LNCAP (cell line): ENCODE measurements around the gene EPS8.

Experiments used
- TF ChIP-seq, protein P1 (sequence below): fragments of 450-650 bp; IDR thresholded peaks from 2 replicates; pipeline ENCODE4 v1.5.1; 2017; ENCODE audit warnings: mild to moderate bottlenecking

The EPS8 gene

DNA sequence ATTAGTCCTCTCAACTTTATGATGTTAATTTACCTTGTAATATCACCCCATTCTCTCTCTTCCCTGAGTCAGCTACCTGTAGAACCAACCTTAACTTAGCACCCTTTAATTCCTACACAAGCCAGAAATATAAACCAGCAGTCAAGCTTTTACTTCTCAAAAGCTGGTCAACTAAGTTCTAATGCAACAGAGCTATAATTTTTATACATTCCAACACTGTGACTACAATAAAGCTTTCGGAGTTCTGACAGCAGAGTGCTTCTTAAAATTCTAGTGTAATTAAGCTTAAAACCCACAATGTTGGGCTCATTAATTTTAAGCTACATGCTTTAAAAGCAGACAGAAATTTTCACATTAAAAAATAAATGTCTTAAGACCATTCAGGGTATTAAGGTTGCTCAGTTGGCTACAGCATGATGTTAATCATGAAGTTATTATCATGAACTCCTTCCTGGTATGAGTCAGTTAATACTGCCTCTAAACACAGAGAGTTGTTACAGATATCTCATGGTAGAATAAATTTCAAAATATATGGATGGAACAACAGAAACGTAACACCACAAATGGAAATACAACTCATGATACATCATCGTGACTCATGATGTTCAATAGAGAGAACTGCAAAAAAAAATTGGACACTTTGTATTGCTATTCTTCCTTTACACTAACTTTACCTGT is 126.7 kb downstream of the EPS8 start:
- TF ChIP-seq, protein P1, sequence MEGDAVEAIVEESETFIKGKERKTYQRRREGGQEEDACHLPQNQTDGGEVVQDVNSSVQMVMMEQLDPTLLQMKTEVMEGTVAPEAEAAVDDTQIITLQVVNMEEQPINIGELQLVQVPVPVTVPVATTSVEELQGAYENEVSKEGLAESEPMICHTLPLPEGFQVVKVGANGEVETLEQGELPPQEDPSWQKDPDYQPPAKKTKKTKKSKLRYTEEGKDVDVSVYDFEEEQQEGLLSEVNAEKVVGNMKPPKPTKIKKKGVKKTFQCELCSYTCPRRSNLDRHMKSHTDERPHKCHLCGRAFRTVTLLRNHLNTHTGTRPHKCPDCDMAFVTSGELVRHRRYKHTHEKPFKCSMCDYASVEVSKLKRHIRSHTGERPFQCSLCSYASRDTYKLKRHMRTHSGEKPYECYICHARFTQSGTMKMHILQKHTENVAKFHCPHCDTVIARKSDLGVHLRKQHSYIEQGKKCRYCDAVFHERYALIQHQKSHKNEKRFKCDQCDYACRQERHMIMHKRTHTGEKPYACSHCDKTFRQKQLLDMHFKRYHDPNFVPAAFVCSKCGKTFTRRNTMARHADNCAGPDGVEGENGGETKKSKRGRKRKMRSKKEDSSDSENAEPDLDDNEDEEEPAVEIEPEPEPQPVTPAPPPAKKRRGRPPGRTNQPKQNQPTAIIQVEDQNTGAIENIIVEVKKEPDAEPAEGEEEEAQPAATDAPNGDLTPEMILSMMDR, result no peak

DNA sequence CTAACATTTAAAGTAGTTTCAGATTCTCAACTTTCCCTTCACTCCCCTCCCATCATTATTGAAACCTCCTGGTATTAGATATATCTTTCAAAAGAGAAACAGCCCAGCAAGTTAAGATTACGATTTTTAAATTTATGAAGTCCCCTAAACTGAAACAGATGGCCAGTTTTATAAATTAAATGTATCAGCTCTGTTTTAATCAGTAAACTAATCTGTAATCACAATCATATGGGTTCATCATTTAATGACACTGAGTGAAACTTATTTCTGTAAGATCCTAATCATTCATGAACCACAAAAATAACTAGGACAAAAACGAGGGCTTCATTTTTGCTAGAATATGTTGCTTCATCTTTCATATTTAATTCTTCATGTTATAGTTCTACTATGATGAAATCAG is 137.8 kb downstream of the EPS8 start:
- TF ChIP-seq, protein P1, result no peak

DNA sequence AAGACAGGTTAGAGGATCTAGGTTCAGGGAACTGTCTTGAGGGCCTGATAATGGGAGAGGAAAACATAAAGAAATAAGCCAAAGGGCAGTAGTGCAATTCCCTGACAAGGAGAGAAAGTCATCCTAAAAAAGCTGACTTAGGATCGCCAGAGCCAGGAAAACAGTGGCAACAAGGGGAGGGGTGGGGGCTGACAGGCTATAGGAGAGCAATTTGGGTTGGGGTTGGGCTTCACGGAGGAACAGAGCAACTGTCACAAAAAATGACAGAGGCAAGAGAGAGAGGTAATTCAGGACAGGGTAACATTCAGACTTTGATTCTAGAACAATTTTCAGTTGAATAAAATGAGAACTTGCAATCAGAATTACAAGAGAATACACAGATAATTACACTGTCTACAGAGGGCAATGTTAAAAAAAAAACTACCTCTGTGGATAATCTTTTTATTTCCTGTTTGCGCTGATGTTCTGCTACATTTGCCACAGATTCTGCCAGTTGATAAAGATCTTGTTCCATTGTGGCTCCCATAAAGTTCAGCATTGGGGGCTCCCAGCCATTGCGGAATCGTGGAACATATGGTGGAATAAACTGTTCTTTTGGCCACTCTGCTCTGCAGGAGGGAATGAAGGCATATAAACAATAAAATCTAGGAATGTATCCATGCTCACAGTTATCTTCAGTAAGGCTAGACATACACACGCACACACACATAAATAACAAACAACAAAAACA is 138.6 kb downstream of the EPS8 start:
- TF ChIP-seq, protein P1, result no peak

DNA sequence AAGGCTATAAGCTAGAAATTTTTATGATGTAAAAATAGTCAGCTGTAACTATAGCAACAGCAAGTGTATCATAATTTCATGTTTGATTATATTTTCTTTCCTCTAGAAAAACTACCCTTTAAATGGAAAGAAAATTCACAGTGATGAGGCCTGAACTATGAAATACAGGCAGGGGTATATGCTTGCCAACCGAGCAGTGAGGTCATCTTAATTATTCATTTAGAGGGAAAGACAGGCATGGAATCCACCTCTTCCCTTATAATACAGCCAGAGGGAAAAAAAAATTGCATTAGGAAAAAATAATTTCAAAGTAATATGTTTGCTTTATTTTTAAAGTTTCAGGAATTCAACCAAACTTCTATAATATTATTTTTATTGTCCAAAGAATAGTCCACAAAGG is 139.8 kb downstream of the EPS8 start:
- TF ChIP-seq, protein P1, result no peak

DNA sequence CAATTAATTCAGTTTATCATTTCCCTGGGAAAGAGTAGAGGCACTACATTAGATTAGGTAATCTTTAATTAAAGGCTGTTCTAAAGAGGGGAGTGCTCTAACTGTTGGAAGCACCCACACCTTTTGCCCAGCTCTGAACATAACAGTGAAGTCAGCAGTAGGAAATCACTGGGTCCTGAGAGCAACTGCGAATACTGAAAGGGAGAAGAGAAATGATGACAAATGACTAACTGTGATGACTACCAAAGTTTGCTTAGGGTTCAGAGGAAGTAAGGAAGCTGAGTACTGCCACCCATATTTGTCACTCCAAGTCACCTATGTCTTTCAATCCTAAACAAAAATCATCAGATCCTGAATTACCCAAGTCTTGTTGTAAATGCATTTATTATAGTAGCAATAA is 140.6 kb downstream of the EPS8 start:
- TF ChIP-seq, protein P1, result no peak

DNA sequence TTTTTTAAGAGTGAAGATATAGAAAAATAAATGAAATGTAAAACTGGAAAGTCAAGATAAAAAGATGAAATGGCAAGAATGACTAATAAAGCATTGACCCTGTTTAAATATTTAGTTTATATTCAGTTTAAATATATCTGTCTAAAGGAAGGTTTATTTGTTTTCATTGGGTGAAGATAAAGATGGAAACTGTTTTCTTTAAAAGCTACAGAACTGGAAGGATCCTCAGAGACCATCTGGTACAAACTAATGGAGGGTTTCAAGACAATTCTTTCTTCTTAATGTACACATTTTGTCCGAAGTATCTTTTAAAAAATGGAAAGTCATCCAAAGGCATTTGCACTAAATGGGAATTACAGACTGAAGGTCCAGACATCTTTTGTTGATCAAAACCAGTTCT is 142.6 kb downstream of the EPS8 start:
- TF ChIP-seq, protein P1, result no peak

DNA sequence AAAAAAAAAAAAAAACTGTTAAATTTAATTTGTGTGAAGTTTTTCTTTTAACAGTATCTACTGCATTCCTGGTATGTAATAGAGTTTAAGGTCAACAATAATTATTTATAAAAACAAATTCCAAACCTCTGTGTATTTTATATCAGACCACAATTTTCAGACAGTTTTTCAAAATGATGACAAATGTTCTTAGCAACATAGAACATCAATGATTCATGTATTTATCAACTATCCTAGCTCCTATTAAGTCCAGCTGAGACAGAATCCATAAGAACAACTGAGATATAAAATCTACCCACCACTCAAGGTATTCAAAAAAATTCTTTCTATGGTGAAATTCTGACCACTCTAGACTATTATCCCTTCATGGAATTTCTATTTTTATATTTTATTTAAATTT is 144.5 kb downstream of the EPS8 start:
- TF ChIP-seq, protein P1, result no peak
